Measurements from ENCODE around the gene NOC4L. TPM values are rescaled to one million over a fixed set of nuclear protein-coding genes. Genes with fewer than 3 reads are reported as not detected.

Gene NOC4L
- total RNA-seq, 2 experiments from 2014 or later: 31.0 to 47.6 TPM

DNA sequence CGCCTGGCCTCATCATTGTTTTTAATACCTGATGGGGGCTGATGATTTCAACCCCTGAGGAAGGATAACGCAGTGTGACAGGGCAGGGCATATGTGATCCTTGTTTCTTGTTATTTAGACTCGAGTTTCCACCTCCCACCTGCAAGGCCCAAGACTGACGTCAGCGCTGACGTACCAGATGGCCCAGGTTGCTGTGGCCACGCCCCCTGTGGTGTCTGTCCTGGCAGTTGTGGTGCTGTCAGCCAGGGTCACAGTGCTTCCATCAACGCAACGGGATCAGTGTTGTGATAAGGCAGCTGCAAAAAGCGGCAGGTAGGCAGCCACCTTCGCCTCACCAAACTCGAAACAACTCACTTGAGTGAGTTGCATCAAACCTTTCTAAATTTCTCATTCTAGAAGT is 18.5 kb upstream of the NOC4L start:
- no peaks in the 10 kb centered on the region for H4K20me1 ChIP-seq (ENCODE audit: insufficient read depth, low read length)
- no peak for DNase-seq (ENCODE audit: low spot score)
- intact Hi-C loops (cut with micrococcal nuclease; ENCODE audit: unreplicated experiment): no loop called here
- peaks cover 16% of the 10 kb centered on the region; the same call in 1 of the 2 replicates for H3K9me3 ChIP-seq (ENCODE audit: low read length)
- H3K4me3 ChIP-seq (ENCODE audit: low read depth, low read length, poor library complexity, severe bottlenecking): no peak overlapping the region
- POLR2A ChIA-PET: no interaction called here
- H3K9me2 ChIP-seq (ENCODE audit: insufficient read depth, low read length): no peaks in the 10 kb centered on the region
- TF ChIP-seq, protein P1, sequence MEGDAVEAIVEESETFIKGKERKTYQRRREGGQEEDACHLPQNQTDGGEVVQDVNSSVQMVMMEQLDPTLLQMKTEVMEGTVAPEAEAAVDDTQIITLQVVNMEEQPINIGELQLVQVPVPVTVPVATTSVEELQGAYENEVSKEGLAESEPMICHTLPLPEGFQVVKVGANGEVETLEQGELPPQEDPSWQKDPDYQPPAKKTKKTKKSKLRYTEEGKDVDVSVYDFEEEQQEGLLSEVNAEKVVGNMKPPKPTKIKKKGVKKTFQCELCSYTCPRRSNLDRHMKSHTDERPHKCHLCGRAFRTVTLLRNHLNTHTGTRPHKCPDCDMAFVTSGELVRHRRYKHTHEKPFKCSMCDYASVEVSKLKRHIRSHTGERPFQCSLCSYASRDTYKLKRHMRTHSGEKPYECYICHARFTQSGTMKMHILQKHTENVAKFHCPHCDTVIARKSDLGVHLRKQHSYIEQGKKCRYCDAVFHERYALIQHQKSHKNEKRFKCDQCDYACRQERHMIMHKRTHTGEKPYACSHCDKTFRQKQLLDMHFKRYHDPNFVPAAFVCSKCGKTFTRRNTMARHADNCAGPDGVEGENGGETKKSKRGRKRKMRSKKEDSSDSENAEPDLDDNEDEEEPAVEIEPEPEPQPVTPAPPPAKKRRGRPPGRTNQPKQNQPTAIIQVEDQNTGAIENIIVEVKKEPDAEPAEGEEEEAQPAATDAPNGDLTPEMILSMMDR (conservative IDR thresholded peaks at IDR 0.05; ENCODE audit: low read length): no peak
- no peak for TF ChIP-seq EZH2phosphoT487 (IDR thresholded peaks at IDR 0.05; ENCODE audit: borderline replicate concordance, low read depth, low read length)
- no peak overlapping the region for H2AFZ ChIP-seq (ENCODE audit: low read length)
- no peak overlapping the region for H3K4me2 ChIP-seq (ENCODE audit: low read length)
- CTCF ChIA-PET (ENCODE audit: unreplicated experiment): no interaction called here
- H3K36me3 ChIP-seq (ENCODE audit: insufficient read depth, low read length): peaks cover 83% of the 10 kb centered on the region
- no peak overlapping the region for H3K27ac ChIP-seq (ENCODE audit: low read depth, low read length, poor library complexity, severe bottlenecking)
- no TSS peak for BruUV-seq (replicated peaks)
- H3K79me2 ChIP-seq (ENCODE audit: insufficient read depth, low read depth, low read length): no peaks in the 10 kb centered on the region
- no peaks in the 10 kb centered on the region for H3K4me1 ChIP-seq (ENCODE audit: insufficient read depth, low read length, poor library complexity, severe bottlenecking)

DNA sequence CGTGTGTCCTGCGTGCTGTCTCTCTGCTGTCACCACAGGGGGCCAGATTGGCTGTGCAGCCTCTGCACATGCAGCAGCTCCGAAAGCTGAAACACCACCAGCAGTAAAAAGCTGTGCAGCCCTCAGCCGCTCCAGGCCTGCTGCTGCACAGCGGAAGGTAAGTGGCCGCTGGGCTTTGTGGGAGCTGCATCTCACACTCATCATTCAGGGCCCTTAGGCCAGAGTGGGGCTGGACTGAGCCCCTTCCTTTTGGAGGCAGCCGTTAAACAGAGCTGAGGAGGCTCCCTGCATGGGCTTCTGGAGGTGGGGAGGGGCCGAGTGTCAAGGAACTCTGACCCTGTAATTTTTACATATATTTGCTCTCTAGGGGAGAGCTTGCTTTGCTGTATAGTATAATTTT is 17.2 kb upstream of the NOC4L start:
- intact Hi-C loops (cut with micrococcal nuclease; ENCODE audit: unreplicated experiment): no loop called here
- Histone ChIP-seq H3K4me2 (ENCODE audit: low read length) (no peak overlapping the region), H3K27ac (ENCODE audit: low read depth, low read length, poor library complexity, severe bottlenecking) (no peak overlapping the region), H3K36me3 (ENCODE audit: insufficient read depth, low read length) (peaks cover 72% of the 10 kb centered on the region), H3K79me2 (ENCODE audit: insufficient read depth, low read depth, low read length) (no peaks in the 10 kb centered on the region), H2AFZ (ENCODE audit: low read length) (no peak overlapping the region), H3K9me3 (ENCODE audit: low read length) (peaks cover 16% of the 10 kb centered on the region; the same call in 1 of the 2 replicates), H3K4me3 (ENCODE audit: low read depth, low read length, poor library complexity, severe bottlenecking) (no peak overlapping the region), H4K20me1 (ENCODE audit: insufficient read depth, low read length) (no peaks in the 10 kb centered on the region), H3K4me1 (ENCODE audit: insufficient read depth, low read length, poor library complexity, severe bottlenecking) (no peaks in the 10 kb centered on the region), H3K9me2 (ENCODE audit: insufficient read depth, low read length) (no peaks in the 10 kb centered on the region)
- CTCF ChIA-PET (ENCODE audit: unreplicated experiment): no interaction called here
- POLR2A ChIA-PET: no interaction called here
- TF ChIP-seq EZH2phosphoT487 (IDR thresholded peaks at IDR 0.05; ENCODE audit: borderline replicate concordance, low read depth, low read length): no peak
- TF ChIP-seq, protein P1 (conservative IDR thresholded peaks at IDR 0.05; ENCODE audit: low read length): no peak
- DNase-seq (ENCODE audit: low spot score): no peak
- BruUV-seq (replicated peaks): no TSS peak

DNA sequence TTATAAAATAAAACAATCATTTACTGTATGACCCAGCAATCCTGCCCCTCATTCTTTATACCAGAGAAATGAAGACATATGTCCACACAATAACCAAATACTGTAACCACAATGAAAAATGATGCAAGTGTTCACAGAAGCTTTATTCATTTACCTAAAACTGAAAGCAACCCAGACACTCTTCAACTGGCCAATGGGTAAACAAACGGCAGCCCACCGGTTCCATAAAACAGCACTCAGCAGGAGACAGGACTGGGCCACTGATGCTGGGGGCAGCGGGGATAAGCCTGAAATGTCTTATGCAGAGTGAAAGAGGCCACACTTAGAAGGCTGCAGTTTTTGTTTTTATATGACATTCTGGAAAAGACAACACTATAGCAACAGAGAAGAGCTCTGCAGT is 15.2 kb upstream of the NOC4L start:
- Histone ChIP-seq H3K27ac (ENCODE audit: low read depth, low read length, poor library complexity, severe bottlenecking) (no peak overlapping the region), H3K4me2 (ENCODE audit: low read length) (no peak overlapping the region), H3K4me1 (ENCODE audit: insufficient read depth, low read length, poor library complexity, severe bottlenecking) (no peaks in the 10 kb centered on the region), H3K9me3 (ENCODE audit: low read length) (peaks cover 16% of the 10 kb centered on the region; the same call in 1 of the 2 replicates), H3K79me2 (ENCODE audit: insufficient read depth, low read depth, low read length) (no peaks in the 10 kb centered on the region), H3K36me3 (ENCODE audit: insufficient read depth, low read length) (peaks cover 53% of the 10 kb centered on the region), H3K9me2 (ENCODE audit: insufficient read depth, low read length) (no peaks in the 10 kb centered on the region), H4K20me1 (ENCODE audit: insufficient read depth, low read length) (no peaks in the 10 kb centered on the region), H2AFZ (ENCODE audit: low read length) (no peak overlapping the region), H3K4me3 (ENCODE audit: low read depth, low read length, poor library complexity, severe bottlenecking) (no peak overlapping the region)
- intact Hi-C loops (cut with micrococcal nuclease; ENCODE audit: unreplicated experiment): no loop called here
- ChIA-PET CTCF (ENCODE audit: unreplicated experiment) (no interaction called here), POLR2A (no interaction called here)
- no peak for DNase-seq (ENCODE audit: low spot score)
- no TSS peak for BruUV-seq (replicated peaks)
- TF ChIP-seq, protein P1 (conservative IDR thresholded peaks at IDR 0.05; ENCODE audit: low read length): no peak
- no peak for TF ChIP-seq EZH2phosphoT487 (IDR thresholded peaks at IDR 0.05; ENCODE audit: borderline replicate concordance, low read depth, low read length)
